Ovary (tissue), 9 donors: Measurements from ENCODE around the gene BBS9. TPM values are rescaled to one million over a fixed set of nuclear protein-coding genes. Genes with fewer than 3 reads are reported as not detected.
"Not testable (repeated sequence)": the region's sequence is repeated elsewhere in the genome, so short reads cannot be mapped to it uniquely, and the experiment has no call there.

ENCODE experiments used
- DNase-seq, 5 donors: peaks; one replicate each; pipeline ENCODE4 v3.0.0-alpha.2; 2019 to 2020
- H3K27ac ChIP-seq, 2 donors: fragments of 200-600 bp; one replicate each; pipeline versions ENCODE4 v1.5.1 to v1.8.0; 2019 to 2022
- H3K27me3 ChIP-seq: fragments of 200-600 bp; one replicate; pipeline ENCODE4 v1.8.0; 2022
- H3K36me3 ChIP-seq: fragments of 200-600 bp; sonication (generic); one replicate; pipeline ENCODE4 v1.5.1; 2019
- H3K4me1 ChIP-seq: one replicate; pipeline ENCODE4 v1.8.1; 2013; ENCODE audit warnings: mild to moderate bottlenecking, moderate library complexity; ENCODE audit not compliant: insufficient read depth
- H3K4me3 ChIP-seq: fragments of 200-600 bp; sonication (generic); one replicate; pipeline ENCODE4 v1.5.1; 2017
- H3K9me3 ChIP-seq, 2 donors: fragments of 200-600 bp in 1 of 2; sonication (generic) in 1 of 2; one replicate each; pipeline versions ENCODE4 v1.5.1 to v1.8.1; 2013 to 2019; ENCODE audit warnings: mild to moderate bottlenecking in 1 of 2, moderate library complexity in 1 of 2
- EP300 ChIP-seq: sonication (generic); formaldehyde crosslinking; IDR thresholded peaks from one replicate; pipeline ENCODE4 v1.6.1; 2017; ENCODE audit warnings: antibody characterized with exemption
- POLR2A ChIP-seq: fragments of 450-650 bp; IDR thresholded peaks from one replicate; pipeline ENCODE4 v1.6.1; 2017; ENCODE audit warnings: antibody characterized with exemption, mild to moderate bottlenecking, moderate library complexity
- WGBS, 3 donors: extraction: QIAGEN DNeasy Blood & Tissue Kit in 1 of 3; methylation state at CpG; one replicate each; pipeline versions ENCODE4 v1.1.5 to v1.1.7; 2013 to 2017; 5-methylcytosine and 5-hydroxymethylcytosine counted together
- intact Hi-C, 4 donors: fragments of 100-400 bp; cut with DNase I; formaldehyde crosslinking; loops; one replicate each; pipeline versions ENCODE4 v1.11.0 to v1.15.1; 2022 to 2023
- polyA plus RNA-seq, 2 donors: library from polyadenylated mRNA; stranded (reverse); fragments of 200-250 nt in 1 of 2; fragments of 350-450 nt in 1 of 2; fragmentation: Illumina TruSeq in 1 of 2; extraction: RNeasy Lipid Tissue Mini Kit (QIAGEN cat#74804) in 1 of 2; gene quantifications; one replicate each; pipeline ENCODE4 v1.2.3, GENCODE V29; 2013 to 2014
- total RNA-seq, 7 donors: library from RNA; depleted of rRNA in 2 of 7; stranded (reverse); fragments of >200 nt in 2 of 7; fragmentation: NEBNext Ultra II Directional in 3 of 7; extraction: Animal tissue kit (Norgen Biotek cat#: 25700) in 3 of 7; gene quantifications; one replicate each; pipeline versions ENCODE4 v1.1.0 to v1.2.4, GENCODE V29; 2016 to 2023
- TF ChIP-seq, protein P1 (sequence below), 3 donors: fragments of 450-650 bp in 2 of 3; fragments of 200-600 bp in 1 of 3; IDR thresholded peaks; one replicate each; pipeline versions ENCODE4 v1.5.1 to v1.8.0; 2016 to 2022; ENCODE audit warnings: antibody characterized with exemption in 3 of 3, mild to moderate bottlenecking in 1 of 3
- donor health status: DM: no; HTN: no; CAD: no; lungs with moderate emphysema.
- donor health status: DM: no; HTN: no; CAD: no.
- donor health status: Bipolar disorder and iron deficiency.
- donor health status: DM: yes; HTN: yes; CAD: no.
- donor health status: DM: no; HTN: no; CAD: no.
- donor health status: DM: yes; HTN: yes; CAD: no.

The BBS9 gene
- total and polyA plus RNA-seq, 9 donors, result 8.1 to 42.0 (median 29.7) TPM

DNA sequence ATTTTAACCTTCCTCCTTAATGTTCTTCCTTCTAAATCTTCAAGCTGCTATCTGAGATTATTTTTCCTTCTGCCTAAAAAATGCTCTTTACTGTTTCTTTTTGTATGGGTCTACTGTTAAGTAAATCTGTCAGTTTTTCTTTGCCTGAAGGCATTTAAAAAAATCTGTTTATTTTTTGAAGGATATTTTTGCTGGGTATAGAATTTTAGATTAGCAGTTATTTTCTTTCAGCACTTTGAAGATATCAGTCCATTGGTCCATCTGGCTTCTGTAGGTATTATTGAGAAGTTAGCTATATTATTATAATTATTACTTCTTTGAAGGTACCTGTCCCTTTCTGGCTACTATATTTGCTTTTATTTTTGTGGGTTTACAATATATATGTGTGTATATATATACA lies 171.4 kb downstream of the BBS9 start:
- no peak overlapping the region for H3K4me3 ChIP-seq
- intact Hi-C loops, result no loop called here
- no peaks in the 10 kb centered on the region for H3K27me3 ChIP-seq
- TF ChIP-seq POLR2A (no peak), EP300 (no peak)
- TF ChIP-seq, protein P1, sequence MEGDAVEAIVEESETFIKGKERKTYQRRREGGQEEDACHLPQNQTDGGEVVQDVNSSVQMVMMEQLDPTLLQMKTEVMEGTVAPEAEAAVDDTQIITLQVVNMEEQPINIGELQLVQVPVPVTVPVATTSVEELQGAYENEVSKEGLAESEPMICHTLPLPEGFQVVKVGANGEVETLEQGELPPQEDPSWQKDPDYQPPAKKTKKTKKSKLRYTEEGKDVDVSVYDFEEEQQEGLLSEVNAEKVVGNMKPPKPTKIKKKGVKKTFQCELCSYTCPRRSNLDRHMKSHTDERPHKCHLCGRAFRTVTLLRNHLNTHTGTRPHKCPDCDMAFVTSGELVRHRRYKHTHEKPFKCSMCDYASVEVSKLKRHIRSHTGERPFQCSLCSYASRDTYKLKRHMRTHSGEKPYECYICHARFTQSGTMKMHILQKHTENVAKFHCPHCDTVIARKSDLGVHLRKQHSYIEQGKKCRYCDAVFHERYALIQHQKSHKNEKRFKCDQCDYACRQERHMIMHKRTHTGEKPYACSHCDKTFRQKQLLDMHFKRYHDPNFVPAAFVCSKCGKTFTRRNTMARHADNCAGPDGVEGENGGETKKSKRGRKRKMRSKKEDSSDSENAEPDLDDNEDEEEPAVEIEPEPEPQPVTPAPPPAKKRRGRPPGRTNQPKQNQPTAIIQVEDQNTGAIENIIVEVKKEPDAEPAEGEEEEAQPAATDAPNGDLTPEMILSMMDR (IDR thresholded peaks at IDR 0.05), result no peak
- no peaks in the 10 kb centered on the region for H3K4me1 ChIP-seq
- H3K36me3 ChIP-seq, result no peaks in the 10 kb centered on the region
- no peak overlapping the region for H3K27ac ChIP-seq
- no peak for DNase-seq
- H3K9me3 ChIP-seq, result no peaks in the 10 kb centered on the region

DNA sequence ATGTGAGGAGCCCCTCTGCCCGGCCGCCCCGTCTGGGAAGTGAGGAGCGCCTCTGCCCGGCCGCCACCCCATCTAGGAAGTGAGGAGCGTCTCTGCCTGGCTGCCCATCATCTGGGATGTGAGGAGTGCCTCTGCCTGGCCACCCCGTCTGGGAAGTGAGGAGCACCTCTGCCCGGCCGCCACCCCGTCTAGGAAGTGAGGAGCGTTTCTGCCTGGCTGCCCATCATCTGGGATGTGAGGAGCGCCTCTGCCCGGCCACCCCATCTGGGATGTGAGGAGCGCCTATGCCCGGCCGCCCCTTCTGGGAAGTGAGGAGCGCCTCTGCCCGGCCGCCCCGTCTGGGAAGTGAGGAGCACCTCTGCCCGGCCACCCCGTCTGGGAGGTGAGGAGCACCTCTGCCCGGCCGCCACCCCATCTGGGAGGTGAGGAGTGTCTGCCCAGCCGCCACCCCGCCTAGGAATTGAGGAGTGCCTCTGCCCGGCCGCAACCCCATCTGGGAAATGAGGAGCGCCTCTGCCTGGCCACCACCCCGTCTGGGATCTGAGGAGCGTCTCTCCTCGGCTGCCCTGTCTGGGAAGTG lies 174.7 kb downstream of the BBS9 start:
- H3K27me3 ChIP-seq, H3K9me3 ChIP-seq, H3K27ac ChIP-seq, DNase-seq, H3K4me1 ChIP-seq, H3K4me3 ChIP-seq, H3K36me3 ChIP-seq, intact Hi-C loops: not testable (repeated sequence)
- WGBS, 3 donors, result 94 to 96% (median 95%) methylated on average over 26 to 33 of the region's 33 CpGs

DNA sequence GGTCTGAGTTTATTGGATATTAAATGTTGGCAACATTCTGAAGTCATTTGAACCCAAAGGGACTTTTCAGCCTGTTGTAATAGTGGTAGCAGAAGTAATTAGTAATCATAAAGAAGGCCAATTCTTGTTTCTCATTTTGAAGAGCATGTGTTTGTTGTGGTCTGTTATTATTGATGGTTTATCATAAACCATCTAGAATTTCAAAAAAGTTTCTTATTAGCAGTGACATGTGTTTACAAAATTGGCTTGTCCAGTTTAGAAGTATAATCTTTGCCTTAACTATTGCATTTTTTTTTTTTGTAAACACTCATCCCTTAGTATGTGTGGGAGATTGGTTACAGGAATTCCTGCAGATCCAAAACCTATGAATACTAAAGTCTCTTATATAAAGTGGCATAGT lies 177.8 kb downstream of the BBS9 start:
- no peak overlapping the region for H3K27ac ChIP-seq
- H3K36me3 ChIP-seq, result no peaks in the 10 kb centered on the region
- intact Hi-C loops, result no loop called here
- DNase-seq, result no peak
- TF ChIP-seq POLR2A, result no peak
- no peak for TF ChIP-seq EP300
- TF ChIP-seq, protein P1 (IDR thresholded peaks at IDR 0.05), result no peak
- H3K27me3 ChIP-seq, result no peaks in the 10 kb centered on the region
- H3K4me1 ChIP-seq, result no peaks in the 10 kb centered on the region
- no peak overlapping the region for H3K4me3 ChIP-seq
- no peaks in the 10 kb centered on the region for H3K9me3 ChIP-seq

DNA sequence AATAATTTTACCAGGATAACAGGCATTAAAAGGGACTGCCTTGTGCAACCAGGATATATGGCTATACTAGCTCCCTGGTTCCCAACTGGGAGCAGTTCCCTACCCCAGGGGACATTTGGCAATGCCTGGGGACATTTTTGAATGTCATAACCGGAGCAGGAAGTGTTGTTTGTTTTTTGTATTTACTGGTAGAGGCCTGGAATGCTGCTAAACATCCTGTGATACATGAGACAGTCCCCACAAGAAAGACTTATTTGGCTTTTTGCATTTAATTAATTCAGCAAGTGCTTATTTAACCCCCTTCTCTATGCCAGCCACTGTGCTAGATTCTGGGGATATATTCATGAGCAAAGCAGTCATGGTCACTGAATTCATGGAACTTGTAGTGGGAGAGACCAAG lies 181.2 kb downstream of the BBS9 start:
- intact Hi-C loops, result no loop called here
- H3K4me1 ChIP-seq, result no peaks in the 10 kb centered on the region
- H3K36me3 ChIP-seq, result no peaks in the 10 kb centered on the region
- H3K27me3 ChIP-seq, result no peaks in the 10 kb centered on the region
- TF ChIP-seq POLR2A (no peak), EP300 (no peak)
- TF ChIP-seq, protein P1 (IDR thresholded peaks at IDR 0.05), result no peak
- no peak overlapping the region for H3K27ac ChIP-seq
- DNase-seq, result no peak
- no peak overlapping the region for H3K4me3 ChIP-seq
- H3K9me3 ChIP-seq, result no peaks in the 10 kb centered on the region
- WGBS, 3 donors, result 78 to 81% (median 78%) methylated on average over 1 of the region's 1 CpG

DNA sequence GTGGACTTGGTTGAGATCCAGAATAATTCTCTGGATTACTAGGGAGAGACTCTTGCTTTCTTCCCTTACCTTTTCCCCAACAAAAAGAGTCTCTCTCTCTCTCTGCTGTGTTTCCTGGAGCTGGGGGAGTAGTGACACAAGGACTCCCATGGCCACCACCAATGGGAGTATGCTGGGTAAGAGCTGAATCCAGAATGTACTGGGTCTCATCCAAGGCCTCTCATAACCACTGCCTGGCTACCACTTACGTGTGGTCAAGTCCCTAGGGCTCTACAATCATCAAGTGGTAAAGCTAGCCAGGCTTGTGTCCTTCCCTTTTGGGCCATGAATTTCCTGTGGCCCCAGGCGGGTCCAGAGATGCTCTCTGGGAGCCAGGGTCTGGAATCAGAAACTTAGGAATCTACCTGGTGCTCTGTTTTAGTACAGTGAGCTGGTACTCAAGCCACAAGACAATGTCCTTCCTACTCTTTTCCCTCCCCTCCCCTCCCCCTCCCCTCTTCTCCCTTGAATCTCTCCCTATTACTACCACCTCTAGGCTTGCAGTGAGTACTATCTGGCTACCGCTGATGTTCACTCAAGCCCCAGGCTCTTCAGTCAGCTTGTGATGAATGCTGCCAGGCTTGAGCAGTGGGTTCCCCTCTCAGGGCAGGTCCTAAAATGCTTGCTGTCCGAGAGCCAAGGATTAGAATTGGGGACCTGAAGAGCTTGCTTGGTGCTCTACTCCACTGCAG lies 196.6 kb downstream of the BBS9 start:
- intact Hi-C loops, result no loop called here
- no peak overlapping the region for H3K27ac ChIP-seq
- H3K36me3 ChIP-seq, result no peaks in the 10 kb centered on the region
- no peak overlapping the region for H3K4me3 ChIP-seq
- 92 to 96% (median 94%) methylated on average over 4 of the region's 4 CpGs for WGBS, 3 donors
- DNase-seq, result no peak
- H3K9me3 ChIP-seq, result no peaks in the 10 kb centered on the region
- TF ChIP-seq EP300, result no peak
- TF ChIP-seq, protein P1 (IDR thresholded peaks at IDR 0.05), result no peak
- TF ChIP-seq POLR2A, result no peak
- H3K4me1 ChIP-seq, result no peaks in the 10 kb centered on the region
- no peaks in the 10 kb centered on the region for H3K27me3 ChIP-seq
